Measurements from ENCODE around the gene NRXN3.

GRCh38 chr14:79294499-79294898, 1124.3 kb downstream of the NRXN3 start:
- TF ChIP-seq CTCF (CRISPR knock-in tag; IDR thresholded peaks at IDR 0.05) (no peak), GRHL1 (CRISPR knock-in tag; conservative IDR thresholded peaks at IDR 0.05) (no peak)

Data from HepG2 (cell line).